GM18526 (cell line): ENCODE data around the gene KRT7.

Experiments
- POLR2A ChIP-seq: IDR thresholded peaks from 3 replicates; pipeline ENCODE4 v1.6.1; 2011; ENCODE audit not compliant: insufficient read length; ENCODE audit errors: extremely low read depth

Gene KRT7

DNA sequence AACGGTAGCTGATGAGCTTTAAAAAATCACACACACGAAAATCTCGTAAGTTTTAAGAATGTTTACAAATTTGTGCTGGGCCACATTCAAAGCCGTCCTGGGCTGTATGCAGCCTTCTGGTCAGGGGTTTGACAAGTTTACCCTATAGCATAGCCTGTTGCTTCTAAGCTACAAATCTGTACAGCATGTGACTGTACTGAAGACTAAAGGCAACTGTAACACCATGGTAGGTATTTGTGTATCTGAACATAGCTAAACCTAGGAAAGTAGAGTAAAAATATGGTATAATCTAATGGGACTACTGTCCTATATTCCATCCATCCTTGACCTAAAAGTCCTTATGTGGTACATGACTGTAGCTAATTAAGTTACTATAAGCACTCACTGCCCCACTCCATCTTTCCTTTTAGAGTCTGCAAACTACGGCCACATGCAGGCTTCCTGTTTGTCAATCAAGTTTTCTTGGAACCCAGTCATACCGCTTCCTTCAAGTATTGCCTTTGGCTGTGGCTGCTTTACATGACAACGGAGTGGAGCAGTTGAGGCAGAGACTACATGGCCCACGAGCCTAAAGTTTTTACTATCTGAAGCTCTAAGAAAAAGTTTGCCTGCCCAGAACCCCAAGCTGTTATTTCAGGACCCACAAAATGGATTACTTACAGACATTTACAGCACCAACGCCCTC, 18.5 kb downstream of the KRT7 start:
- TF ChIP-seq POLR2A = no peak

DNA sequence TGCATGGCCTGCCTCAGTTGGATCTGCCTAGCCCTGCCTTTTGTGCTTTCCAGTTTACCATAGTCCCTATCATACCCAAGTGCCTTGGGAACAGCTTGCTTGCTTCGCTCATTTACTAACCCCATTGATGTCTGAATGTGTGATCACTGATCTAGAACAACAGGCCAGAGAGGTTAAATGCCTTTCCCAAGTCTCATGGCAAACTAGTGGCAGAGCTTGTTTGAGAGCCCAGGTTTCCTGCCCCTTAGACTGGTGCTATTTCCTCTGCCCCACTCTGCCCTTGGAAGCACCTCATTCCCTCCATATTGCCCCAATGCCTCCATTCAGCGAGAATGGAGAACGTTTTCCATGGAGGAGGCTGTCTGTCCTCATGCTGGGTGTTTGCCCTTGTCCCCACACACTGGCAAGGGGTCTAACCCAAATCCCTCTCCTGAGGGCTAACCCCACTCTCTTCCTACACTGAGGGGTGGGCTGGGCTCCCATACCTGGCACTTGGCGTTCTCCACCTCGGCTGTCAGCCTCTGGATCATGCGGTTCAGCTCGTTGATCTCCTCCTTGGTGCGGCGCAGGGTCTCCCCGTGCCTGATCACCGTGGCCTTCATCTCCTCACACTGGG, 19.8 kb downstream of the KRT7 start:
- no peak for TF ChIP-seq POLR2A

DNA sequence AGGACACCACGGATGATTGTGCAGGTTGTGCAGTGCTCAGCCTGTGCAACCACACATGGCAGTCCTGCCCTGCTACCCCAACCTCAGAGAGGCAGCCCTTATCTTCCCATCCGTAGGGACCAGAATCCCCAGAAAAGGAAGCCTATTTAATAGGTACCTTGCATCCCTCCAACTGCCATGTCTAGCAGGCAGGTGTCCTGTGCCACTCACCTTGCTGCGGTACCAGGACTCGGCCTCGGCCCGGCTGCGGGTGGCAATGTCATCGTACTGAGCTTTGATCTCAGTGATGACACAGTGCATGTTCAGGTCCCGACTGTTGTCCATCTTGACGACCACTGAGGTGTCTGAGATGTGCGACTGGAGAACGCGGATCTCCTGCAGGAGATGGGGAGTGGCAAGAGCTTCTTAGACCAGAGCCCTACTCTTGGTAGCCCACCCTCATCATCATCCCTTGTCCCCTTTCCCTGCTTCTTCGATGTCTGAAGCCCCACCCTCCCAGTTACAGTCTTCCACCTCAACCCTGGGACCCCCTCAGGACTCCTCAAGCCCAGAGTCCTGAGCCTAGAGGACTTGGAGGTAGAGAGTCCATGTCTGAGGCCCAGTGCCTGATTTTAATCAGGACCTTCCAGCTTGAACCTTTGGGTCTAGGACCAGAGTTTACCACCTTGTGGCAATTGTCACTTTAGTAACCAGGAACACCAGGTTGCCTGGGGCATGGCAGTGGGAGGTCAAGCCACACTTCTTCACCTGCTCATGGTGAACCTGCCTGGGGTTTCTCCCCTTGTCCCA, 20.5 kb downstream of the KRT7 start:
- no peak for TF ChIP-seq POLR2A

DNA sequence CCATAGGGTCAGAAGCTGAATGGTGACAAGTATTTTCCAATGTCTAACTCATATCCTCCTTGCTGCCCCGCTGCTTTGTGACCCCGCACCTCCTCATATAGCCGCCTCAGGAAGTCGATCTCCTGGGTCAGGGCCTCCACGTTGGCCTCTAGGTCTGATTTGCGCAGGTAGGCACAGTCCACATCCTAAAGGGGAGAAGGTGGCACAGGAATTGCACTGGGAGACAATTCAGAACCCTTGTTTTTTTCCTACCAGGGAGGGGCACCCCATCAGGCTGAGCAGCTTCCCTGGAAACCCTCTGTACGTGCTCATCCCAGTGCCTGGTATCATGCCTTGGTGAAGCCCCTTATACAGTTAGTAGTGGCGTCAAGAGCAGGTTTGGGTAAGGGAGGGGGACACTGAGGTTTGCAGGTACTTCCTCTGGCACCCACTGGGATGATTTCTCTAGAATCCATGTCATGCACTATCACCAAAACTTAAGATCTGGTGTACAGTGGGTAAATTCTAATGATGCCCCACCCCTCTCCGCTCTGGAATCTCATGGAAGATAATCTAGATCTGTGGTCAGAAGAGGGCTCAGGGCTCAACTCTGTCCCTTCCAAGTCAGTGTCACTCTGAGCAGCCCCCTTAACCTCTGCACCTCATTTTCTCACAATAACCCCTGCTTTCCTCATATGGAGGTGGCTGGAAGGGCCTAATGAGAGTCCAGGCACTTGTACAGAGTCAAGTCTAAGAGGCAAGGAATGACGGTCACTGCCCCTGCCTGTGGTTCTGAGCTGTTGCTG, 21.3 kb downstream of the KRT7 start:
- no peak for TF ChIP-seq POLR2A

DNA sequence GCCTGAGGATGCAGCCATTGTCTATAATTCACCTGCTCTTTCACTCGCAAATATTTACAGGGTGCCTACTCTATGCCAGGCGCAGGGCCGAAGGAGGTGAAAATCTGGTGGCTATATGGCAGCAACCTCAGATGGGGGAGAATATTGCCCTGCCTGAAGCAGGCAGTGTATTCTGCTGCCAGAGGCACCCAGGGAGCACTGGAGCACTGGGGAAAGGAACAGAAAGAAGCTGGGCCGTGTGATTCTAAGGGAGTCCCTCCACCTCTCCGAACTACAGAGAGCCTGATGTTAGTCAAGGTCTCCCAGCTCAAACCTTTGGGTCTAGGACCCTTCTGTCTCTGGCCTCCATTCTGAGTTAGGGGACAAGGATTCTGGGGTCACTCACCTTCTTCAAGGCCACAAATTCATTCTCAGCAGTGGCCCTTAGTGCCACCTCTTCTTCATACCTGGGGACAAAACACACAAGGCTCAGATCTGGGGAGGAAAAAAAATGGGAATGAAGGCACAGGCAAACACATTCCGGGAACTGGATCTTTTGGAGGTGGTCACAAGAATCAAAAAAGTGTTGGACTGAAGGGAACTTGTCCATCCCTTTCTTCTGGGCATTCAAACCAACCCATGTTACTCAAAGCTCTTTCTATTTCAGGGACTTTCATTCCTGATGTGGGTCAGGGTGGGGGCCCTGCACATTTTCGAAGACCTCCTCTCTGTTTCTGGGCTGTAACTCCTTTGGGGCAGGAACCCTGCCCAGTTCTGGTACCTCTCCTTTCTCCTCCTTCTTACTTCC, 22.1 kb downstream of the KRT7 start:
- no peak for TF ChIP-seq POLR2A

DNA sequence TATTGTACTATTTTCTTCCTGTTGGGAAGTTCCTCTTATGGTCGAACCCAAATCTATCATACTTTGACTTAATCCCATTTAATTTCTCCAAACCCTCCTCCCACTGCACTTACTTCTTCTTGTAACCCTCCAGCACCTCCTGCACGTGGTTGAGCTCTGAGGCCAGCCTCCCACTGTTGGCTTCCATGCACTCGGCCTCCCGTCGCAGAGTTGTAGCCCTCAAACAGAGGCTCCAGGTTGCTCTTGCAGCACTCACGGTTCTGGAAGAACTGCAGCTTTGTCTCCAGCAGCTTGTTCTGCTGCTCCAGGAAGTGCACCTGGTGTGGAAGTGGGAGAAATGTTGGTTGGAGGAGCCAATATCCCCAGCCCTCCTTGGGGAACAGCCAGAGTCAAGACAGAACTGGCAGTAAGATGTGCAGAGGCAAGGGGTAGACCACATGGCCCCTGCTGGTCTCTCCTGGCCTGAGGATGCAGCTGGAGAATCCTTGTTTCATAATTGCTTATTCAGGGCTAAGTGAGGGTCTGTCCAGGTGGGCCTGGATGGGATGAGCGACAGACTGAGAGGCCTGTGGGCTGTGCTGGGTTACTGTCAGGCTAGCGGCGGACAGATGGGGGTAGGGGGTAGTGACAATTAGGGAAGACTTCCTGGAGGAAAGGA, 23.0 kb downstream of the KRT7 start:
- TF ChIP-seq POLR2A = no peak

DNA sequence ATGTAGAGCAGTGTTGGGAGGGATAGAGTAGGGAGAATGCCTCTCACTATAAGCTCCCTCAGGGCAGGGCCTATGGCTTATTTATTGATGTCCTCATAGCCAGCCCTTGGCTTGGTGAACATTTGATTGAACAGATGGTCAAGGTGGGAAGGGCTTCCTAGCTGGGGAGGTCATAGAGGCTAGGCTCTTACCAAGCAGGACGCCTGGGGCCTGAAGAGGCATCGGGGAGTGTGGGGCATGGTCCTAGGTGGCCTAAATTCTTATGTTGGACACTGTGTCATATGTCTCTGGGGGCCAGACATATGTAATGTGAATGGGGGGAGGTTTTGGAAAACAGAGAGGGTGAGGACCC, 23.5 kb downstream of the KRT7 start:
- no peak for TF ChIP-seq POLR2A

DNA sequence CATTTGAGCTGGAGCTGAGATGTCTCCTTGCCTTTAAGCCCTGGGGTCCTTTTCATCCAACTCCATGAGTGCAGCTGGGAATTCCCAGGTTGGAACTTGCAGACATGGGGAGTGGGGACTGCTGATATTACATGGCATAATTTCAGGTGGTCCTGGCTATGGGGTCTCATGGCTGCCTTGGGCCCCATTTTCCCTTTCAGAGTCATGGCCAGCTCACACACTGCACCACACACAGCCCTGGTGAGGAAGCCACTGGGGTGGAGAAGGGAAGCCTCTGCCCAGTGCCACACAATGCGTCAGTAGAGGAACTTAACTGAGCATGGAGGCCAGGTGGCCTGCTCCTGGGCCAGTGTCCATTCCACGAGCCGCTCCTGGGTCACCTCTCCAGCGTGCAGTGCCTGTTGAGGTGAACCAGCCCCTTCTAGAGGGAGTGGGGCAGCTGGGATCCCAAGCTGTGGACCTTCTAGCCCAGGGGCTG, 24.1 kb downstream of the KRT7 start:
- no peak for TF ChIP-seq POLR2A

DNA sequence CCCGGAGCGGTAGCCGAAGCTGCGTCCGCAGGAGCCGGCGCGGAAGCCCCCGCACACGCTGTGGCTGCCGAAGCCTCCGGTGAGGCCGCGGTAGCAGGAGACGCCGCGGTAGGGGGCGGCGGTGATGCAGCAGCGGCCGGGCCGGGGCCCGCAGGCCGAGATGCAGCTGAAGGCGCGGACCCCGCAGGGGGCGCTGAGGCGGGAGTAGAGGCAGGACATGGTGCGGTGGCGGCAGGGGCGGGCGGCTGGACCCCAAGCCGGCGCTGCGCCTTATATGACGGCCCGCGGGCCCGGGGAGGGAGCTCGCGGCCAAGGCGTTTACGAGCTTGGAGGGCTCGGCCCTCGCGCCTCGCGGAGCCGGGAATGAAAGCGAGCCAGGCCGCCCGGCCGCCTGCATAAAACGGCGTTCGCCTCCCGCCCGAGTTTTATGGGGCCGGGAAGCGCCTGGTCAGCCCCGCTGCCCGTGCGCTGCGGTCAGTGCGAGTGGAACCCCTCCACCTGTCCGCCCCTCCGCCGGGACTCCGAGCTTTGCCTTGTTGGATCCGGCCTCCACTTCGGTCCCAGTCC, 25.4 kb downstream of the KRT7 start:
- no peak for TF ChIP-seq POLR2A

DNA sequence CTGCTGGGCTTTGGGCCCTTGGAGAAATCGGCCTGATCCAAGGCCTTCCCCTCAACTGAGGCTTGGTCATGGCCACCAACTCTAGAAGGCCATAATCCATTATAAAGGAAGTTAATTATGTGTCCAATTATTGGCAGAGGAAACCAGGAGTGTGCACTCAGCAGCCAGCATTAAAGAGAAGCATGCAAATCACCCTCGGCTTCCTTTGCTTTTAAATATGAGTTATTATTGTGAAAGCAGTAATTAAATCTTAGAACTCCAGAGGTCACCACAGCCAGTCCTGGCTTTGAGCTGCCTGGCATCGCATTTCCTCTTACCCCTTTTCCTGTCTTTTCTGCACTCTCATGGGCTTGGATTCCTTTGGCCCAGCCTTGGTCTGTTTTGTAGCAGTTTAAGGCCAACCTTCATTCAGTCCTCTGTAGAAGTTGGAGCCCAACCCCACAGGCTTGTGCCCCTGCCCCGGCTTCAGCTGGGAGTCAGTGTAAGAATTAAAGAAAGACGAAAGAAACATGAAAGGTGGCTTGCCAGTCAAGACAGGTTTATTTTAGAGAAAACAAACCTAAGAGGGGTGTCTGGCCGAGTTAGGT, 26.7 kb downstream of the KRT7 start:
- TF ChIP-seq POLR2A = no peak

DNA sequence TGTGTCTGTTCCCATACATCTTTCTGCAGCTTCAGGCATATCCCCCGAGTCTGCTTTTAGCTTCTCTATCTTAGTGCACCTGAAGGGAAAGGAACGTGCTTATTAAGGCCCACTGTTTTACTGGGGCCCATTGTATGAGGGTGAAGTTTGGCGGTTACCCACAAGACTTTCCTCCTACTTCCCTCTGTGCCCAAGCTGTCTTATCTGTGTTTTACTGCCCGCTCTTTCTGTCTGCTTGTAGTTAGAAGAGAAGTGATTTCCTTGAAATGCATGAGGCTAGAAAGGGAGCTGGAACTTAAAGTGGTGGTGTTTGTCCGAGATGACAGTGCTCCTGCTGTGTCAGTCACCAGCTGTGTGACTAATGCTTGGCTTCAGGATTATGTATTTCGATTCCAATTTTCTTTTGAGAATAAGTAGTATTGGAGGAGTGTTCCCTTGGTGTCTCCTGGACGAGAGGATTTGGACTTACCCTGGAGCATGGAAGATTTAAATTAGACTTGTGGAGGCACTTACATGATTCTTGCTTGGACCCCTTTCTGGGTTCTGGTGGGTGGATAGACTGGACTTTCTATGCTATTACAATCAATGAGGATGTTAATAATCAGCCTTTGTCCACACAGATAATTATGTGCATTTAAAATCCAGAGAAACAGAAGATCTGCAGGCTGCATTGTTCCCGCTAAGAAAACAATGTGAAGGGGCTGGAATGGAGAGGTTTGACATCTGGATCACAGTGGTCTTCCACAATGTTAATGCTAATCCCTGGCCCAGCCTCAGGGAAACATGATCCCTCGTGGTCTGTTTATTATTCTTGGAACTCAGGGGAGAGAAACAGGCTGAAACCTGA, 27.5 kb downstream of the KRT7 start:
- no peak for TF ChIP-seq POLR2A

DNA sequence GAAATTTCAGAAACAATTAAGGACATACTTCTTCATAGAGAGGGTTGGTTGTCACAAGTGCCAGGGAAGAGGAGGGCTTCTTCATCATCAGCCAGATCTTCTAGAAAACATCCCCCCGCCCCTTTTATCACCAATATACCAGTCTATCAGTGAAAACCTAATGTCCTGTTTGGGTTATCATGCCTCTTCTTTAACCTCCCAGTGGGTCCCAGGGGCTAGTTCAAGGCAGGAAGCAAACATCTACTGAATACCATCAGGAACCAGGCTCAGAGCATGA, 28.1 kb downstream of the KRT7 start:
- no peak for TF ChIP-seq POLR2A

DNA sequence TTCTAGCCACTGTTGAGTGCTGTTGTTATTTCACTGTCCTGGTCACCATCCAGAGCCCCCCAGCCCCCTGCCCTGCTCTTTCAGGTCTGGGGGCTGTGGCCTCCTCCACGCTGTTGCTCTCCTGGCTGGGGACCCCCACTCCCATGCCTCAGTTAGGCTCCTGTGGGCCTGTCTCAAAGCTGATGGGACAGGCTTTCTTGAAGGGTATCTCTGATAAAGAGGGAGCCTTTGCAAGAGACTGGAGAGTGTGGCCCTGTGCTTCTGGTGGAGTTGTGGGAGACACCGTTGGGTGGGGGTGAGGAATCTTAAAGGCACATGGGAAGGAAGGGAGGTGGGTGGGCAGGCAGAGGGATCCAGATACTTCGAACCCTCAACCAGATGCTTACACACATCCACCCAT, 29.2 kb downstream of the KRT7 start:
- TF ChIP-seq POLR2A = no peak
